AG09319 (cell line): ENCODE data around the gene PTPRD.
"Not testable (repeated sequence)": the region's sequence is repeated elsewhere in the genome, so short reads cannot be mapped to it uniquely, and the experiment has no call there.

Experiments used
- DNase-seq: peaks from one replicate; pipeline ENCODE4 v3.0.0-alpha.2; 2010; ENCODE audit warnings: low read depth; ENCODE audit errors: extremely low read depth
- TF ChIP-seq, protein P1 (sequence below): IDR thresholded peaks from 2 replicates; pipeline ENCODE4 v1.5.1; 2011; ENCODE audit warnings: low read depth, mild to moderate bottlenecking, inconsistent platforms, low read length, moderate library complexity

The PTPRD gene

DNA sequence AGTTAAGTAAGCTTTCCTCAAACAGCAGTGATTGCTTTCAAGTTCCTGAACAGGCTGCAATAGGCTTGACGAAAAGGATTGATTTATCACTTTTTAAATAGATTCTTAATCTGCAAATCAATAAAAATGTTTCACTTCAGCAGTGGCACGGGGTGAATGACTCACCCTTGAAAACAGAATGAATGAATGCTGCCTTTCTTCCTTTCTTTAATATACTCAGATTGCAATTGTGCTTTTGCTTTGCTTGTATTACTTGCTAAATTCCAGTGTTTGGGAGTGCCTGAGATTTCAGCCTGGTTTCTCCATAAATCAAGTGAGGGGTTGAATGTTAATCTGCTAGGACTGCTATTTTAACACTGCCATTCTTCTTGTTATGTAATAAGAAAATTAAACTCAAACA, 1293.8 kb downstream of the PTPRD start:
- no peak for DNase-seq
- TF ChIP-seq, protein P1, sequence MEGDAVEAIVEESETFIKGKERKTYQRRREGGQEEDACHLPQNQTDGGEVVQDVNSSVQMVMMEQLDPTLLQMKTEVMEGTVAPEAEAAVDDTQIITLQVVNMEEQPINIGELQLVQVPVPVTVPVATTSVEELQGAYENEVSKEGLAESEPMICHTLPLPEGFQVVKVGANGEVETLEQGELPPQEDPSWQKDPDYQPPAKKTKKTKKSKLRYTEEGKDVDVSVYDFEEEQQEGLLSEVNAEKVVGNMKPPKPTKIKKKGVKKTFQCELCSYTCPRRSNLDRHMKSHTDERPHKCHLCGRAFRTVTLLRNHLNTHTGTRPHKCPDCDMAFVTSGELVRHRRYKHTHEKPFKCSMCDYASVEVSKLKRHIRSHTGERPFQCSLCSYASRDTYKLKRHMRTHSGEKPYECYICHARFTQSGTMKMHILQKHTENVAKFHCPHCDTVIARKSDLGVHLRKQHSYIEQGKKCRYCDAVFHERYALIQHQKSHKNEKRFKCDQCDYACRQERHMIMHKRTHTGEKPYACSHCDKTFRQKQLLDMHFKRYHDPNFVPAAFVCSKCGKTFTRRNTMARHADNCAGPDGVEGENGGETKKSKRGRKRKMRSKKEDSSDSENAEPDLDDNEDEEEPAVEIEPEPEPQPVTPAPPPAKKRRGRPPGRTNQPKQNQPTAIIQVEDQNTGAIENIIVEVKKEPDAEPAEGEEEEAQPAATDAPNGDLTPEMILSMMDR, result no peak

DNA sequence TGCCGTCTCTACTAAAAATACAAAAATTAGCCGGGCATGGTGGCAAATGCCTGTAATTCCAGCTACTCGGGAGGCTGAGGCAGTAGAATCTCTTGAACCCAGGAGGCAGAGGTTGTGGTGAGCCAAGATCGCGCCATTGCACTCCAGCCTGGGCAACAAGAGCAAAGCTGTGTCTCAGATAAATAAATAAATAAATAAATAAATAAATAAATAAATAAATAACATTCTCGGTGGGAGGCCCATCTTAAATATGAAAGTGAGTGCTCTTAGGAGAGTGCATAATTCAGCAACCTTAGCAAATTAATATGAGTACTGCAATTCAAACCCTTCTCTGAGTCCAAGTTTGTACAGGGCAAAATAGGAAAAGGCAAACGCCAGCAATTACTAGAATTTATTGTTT, 1302.1 kb downstream of the PTPRD start:
- not testable (repeated sequence) for DNase-seq

GRCh38 chr9:9305600-9305999, 1307.2 kb downstream of the PTPRD start:
- TF ChIP-seq, protein P1, result no peak
- DNase-seq, result no peak

DNA sequence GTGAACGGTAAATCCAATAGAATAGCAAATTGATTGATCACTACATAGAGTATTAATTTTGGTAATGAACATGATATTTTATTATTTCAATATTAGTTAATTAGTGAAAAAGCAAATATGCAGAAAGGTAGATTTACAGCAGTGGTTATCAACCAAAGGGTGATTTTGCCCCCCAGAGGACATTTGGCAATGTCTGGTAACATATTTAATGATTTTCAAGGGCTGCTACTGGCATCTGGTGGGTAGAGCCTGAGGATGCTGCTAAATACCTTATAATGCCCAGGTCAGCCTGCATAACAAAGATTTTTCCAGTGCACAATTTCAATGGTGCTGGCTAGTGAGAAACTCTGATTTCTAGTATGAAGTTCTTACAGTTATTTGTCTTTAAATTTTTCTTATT, 1313.7 kb downstream of the PTPRD start:
- TF ChIP-seq, protein P1, result no peak
- DNase-seq, result no peak

DNA sequence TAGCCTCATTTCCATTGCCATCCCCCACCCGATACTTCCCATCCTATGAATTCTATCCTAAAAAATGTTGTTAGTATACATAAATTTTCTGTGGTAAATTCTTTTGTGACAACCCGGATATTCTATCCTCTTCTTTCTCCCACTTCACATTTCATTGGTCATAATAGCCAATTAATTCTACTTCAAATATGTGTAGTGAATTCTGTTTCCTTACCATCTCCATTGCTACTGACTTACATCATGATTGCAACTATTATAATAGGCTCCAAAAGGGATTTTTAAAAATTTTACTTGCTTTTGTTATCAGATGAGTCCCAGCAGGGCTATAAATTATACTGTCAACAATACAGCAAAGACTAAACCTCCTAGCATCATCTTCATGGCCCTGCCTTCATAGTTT, 1326.8 kb downstream of the PTPRD start:
- TF ChIP-seq, protein P1, result no peak
- DNase-seq, result no peak

DNA sequence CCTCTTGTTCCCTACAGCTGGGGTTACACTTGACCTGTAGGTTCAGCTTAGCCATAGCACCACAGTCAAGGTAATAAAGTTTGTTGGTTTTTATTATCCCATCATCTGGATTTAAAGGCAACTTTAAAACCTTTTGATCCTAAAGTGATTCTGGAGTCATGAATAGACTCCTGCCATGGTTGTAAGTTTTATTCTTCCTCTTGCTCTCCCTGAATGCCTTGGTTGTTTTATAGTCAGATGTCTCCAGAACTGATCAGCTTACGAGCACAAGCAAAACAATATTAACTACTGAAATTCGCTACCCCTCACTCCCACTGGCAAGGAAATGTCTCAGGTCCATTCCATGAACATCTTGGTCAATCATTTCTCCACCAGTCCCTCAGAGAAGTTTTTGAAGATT, 1328.6 kb downstream of the PTPRD start:
- no peak for DNase-seq
- TF ChIP-seq, protein P1, result no peak

DNA sequence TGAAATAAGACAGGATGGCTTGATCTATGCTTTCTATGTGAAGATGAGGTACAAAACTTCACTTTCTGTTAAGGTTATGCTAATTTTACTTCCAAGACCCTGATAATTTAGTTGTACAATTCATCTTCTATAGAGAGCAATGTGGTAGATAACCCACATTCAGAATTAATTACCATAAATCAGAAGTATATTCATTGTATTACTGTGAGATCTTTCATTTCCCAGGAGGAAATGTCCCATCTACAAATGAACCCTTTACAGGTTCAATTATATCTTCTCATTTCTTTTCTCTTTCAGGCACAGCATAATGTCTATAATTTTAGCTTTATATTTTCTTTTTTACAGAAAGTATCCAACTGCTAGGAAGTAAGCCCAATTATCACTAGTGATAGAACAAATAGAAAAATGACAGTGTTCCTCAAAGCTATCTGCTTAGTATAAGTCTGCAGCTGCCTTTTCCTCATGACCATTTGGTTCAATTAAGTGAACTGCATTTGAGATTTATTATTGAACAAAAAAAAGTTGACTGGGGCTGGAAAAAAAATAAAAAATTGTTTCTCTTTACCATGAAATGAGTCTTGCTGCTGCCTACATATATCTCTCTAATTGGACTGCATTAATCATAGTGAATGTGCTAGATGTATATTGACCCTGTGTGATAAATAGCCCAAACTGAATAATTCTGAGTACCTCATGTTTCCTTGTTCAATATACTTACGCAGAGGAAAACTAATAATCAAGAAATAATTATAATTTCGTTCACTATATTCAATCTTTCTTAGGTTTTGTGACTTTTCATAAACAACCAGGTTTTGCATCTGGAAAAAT, 1329.4 kb downstream of the PTPRD start:
- TF ChIP-seq, protein P1, result no peak

GRCh38 chr9:9275601-9276000, 1337.2 kb downstream of the PTPRD start:
- no peak for DNase-seq
- TF ChIP-seq, protein P1, result no peak

More for the DNA sequence above, 1329.4 kb downstream of the PTPRD start:
- DNase-seq, result no peak
